ENCODE results near the gene KCTD1. TPM values are rescaled to one million over a fixed set of nuclear protein-coding genes. Genes with fewer than 3 reads are reported as not detected.

KCTD1 gene
- total and polyA plus RNA-seq, 10 of the 15 experiments (the other 5 are each of a cell fraction or from before 2014, with no cell fraction given): 1.5 to 13.4 (median 5.5) TPM

- no peak overlapping the region for H3K4me2 ChIP-seq (ENCODE audit: control insufficient read depth, insufficient read depth)
- no peaks in the 10 kb centered on the region for H4K20me1 ChIP-seq (ENCODE audit: control insufficient read depth, insufficient read depth)
- peaks cover 24% of the 10 kb centered on the region for H3K4me1 ChIP-seq (ENCODE audit: control insufficient read depth, insufficient read depth, low read length)
- ChIA-PET POLR2A (no interaction called here), CTCF (interaction anchor here (1.0 kb wide), 1 partner anchor 16 kb away, joined by 3 read pairs; no protein-coding TSS in a partner anchor), SMC1A (ENCODE audit: uncharacterized antibody, unreplicated experiment) (interaction anchor here (0.9 kb wide), 1 partner anchor 70 kb away, joined by 3 read pairs; no protein-coding TSS in a partner anchor), RAD21 (ENCODE audit: unreplicated experiment) (interaction anchor here (1.0 kb wide), 2 partner anchors 70 to 94 kb away, joined by 4 read pairs; partner anchors contain the start of gene KCTD1)
- no peaks in the 10 kb centered on the region for H3K79me2 ChIP-seq (ENCODE audit: control insufficient read depth, insufficient read depth, low read length)
- in situ Hi-C loops (cut with MboI) (no loop called here), intact Hi-C loops (cut with micrococcal nuclease; ENCODE audit: unreplicated experiment) (no loop called here)
- TF ChIP-seq CBFB (IDR thresholded peaks at IDR 0.05; ENCODE audit: low read depth) (no peak), NRF1 (conservative IDR thresholded peaks at IDR 0.05; ENCODE audit: low read depth, low read length) (no peak), JUNB (IDR thresholded peaks at IDR 0.05) (no peak), SRF (IDR thresholded peaks at IDR 0.05; ENCODE audit: low read depth in 2 of 2, low read length in 2 of 2) (no peak), SUPT20H (IDR thresholded peaks at IDR 0.05; ENCODE audit: borderline replicate concordance, control insufficient read depth, low read depth, low read length) (no peak), HDAC2 (IDR thresholded peaks at IDR 0.05) (no peak), CHD1 (IDR thresholded peaks at IDR 0.05; ENCODE audit: low read depth, low read length) (no peak)
- H2AFZ ChIP-seq (ENCODE audit: control insufficient read depth, low read depth, low read length): peak overlapping the region; percentile 35; the same call in 1 of the 2 replicates
- H3K9me3 ChIP-seq (replicated peaks; ENCODE audit: control insufficient read depth, insufficient read depth, low read length): no peaks in the 10 kb centered on the region; the same call in 2 of the 3 replicates
- H3K9ac ChIP-seq (ENCODE audit: control insufficient read depth, insufficient read depth, low read length): no peak overlapping the region
- no TSS peak for BruUV-seq (replicated peaks)
- H3K4me3 ChIP-seq: no peak overlapping the region
- DNase-seq (ENCODE audit: low read depth, low spot score) (no peak), ATAC-seq (0 out of 3 replicates have a peak, but pooled peaks have one; percentile 7), FAIRE-seq (no peak)
- WGBS (ENCODE audit: insufficient coverage, insufficient replicate concordance, low lambda C conversion rate, missing lambda C conversion rate): 76% methylated on average over 3 of the region's 3 CpGs
- no peaks in the 10 kb centered on the region for H3K27me3 ChIP-seq (replicated peaks in 1 of 2; ENCODE audit: control insufficient read depth in 2 of 2, insufficient read depth in 2 of 2, low read length in 1 of 2)
- H3K36me3 ChIP-seq (ENCODE audit: control insufficient read depth in 2 of 2, insufficient read depth in 2 of 2, low read length in 1 of 2): no peaks in the 10 kb centered on the region
- H3K27ac ChIP-seq (ENCODE audit: control insufficient read depth, insufficient read depth): no peak overlapping the region
These were observed 94.2 kb downstream of the KCTD1 start for GRCh38 chr18:26454192-26454591.

GRCh38 chr18:26453386-26453901 is 94.9 kb downstream of the KCTD1 start:
- Histone ChIP-seq H3K4me2 (ENCODE audit: control insufficient read depth, insufficient read depth) (peak overlapping the region; percentile 49; the same call in 1 of the 2 replicates), H4K20me1 (ENCODE audit: control insufficient read depth, insufficient read depth) (no peaks in the 10 kb centered on the region), H3K9me3 (replicated peaks; ENCODE audit: control insufficient read depth, insufficient read depth, low read length) (no peaks in the 10 kb centered on the region; the same call in 2 of the 3 replicates), H3K27me3 (replicated peaks in 1 of 2; ENCODE audit: control insufficient read depth in 2 of 2, insufficient read depth in 2 of 2, low read length in 1 of 2) (no peaks in the 10 kb centered on the region), H2AFZ (ENCODE audit: control insufficient read depth, low read depth, low read length) (peak overlapping the region; percentile 35), H3K4me1 (ENCODE audit: control insufficient read depth, insufficient read depth, low read length) (peaks cover 20% of the 10 kb centered on the region), H3K36me3 (ENCODE audit: control insufficient read depth in 2 of 2, insufficient read depth in 2 of 2, low read length in 1 of 2) (no peaks in the 10 kb centered on the region), H3K79me2 (ENCODE audit: control insufficient read depth, insufficient read depth, low read length) (no peaks in the 10 kb centered on the region), H3K4me3 (no peak overlapping the region), H3K27ac (ENCODE audit: control insufficient read depth, insufficient read depth) (no peak overlapping the region), H3K9ac (ENCODE audit: control insufficient read depth, insufficient read depth, low read length) (no peak overlapping the region)
- ChIA-PET CTCF (interaction anchor here (1.0 kb wide), 1 partner anchor 15 kb away, joined by 3 read pairs; no protein-coding TSS in a partner anchor), POLR2A (no interaction called here), SMC1A (ENCODE audit: uncharacterized antibody, unreplicated experiment) (interaction anchor here (0.9 to 4.1 kb wide), 3 partner anchors 14 to 147 kb away, joined by 3 to 20 read pairs (median 3); no protein-coding TSS in a partner anchor), RAD21 (ENCODE audit: unreplicated experiment) (interaction anchor here (1.0 kb wide), 2 partner anchors 70 to 94 kb away, joined by 4 read pairs; partner anchors contain the start of gene KCTD1)
- FAIRE-seq (peak; percentile 52), DNase-seq (ENCODE audit: low read depth, low spot score) (no peak), ATAC-seq (peak; percentile 45)
- no TSS peak for BruUV-seq (replicated peaks)
- 93% methylated on average over 4 of the region's 4 CpGs for WGBS (ENCODE audit: insufficient coverage, insufficient replicate concordance, low lambda C conversion rate, missing lambda C conversion rate)
- intact Hi-C loops (cut with micrococcal nuclease; ENCODE audit: unreplicated experiment) (no loop called here), in situ Hi-C loops (cut with MboI) (no loop called here)
- no peak for TF ChIP-seq CHD4 (IDR thresholded peaks at IDR 0.05)
- no peak for TF ChIP-seq ZNF592 (IDR thresholded peaks at IDR 0.05)
- peak; percentile 39; the same call in 1 of the 2 replicates for TF ChIP-seq PAX5 (IDR thresholded peaks at IDR 0.05; ENCODE audit: borderline replicate concordance, low read depth, low read length)
